ENCODE results near the gene TEX54.
A peak's percentile ranks its signal among the peaks of the same experiment; 100 is the strongest.

TEX54 gene

DNA sequence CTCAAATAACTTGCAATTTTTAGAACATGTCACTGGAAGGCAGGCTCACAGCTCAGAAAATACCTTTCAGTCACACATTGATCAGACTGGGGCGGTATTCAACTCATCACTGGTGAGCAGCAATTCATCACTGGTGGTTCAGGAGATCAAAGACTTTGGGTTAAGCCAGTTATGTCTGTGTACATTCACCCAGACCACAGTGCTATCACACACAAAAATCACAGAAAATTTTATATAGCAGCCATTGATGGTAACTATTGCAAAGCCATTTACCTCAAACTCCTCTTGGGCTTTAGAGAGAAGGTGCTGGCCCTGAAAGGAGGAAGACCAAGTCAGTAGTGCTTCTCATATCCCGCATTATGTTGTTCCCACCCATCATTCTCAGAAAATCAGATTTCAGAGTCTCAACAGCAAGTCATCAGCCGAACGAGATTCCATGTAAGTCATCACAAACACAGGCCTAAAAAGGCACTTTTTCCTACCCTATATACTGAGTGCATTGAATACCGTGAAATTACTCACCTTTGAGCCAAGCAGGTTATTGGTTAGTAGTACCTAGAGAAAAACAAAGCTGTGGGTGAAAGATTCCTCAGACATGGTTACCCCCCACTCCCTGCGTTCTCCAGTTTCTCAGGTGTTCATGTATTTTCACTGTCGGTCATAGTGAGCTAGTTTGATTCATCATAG, 20.8 kb upstream of the TEX54 start:
- ChIA-PET CTCF (interaction anchor here (0.5 to 1.0 kb wide), 3 partner anchors 61 to 172 kb away, joined by 3 to 6 read pairs (median 3); no protein-coding TSS in a partner anchor), POLR2A (interaction anchor here (1.0 to 9.9 kb wide), 14 partner anchors 9 to 436 kb away, joined by 3 to 331 read pairs (median 43); partner anchors contain the start of genes BSCL2, GNG3, HNRNPUL2 and SLC3A2)
- no peak for TF ChIP-seq FOXM1 (IDR thresholded peaks at IDR 0.05; ENCODE audit: borderline replicate concordance)
- TF ChIP-seq NFRKB (IDR thresholded peaks at IDR 0.05) = 0 out of 2 replicates have a peak, but pooled peaks have one; percentile 31
- no peak for DNase-seq (ENCODE audit: extremely low spot score)

- TF ChIP-seq HDGF (IDR thresholded peaks at IDR 0.05; ENCODE audit: borderline replicate concordance) (no peak), SP1 (IDR thresholded peaks at IDR 0.05) (no peak), FOXK2 (IDR thresholded peaks at IDR 0.05) (no peak), ELF4 (IDR thresholded peaks at IDR 0.05) (no peak), L3MBTL2 (conservative IDR thresholded peaks at IDR 0.05) (no peak), TARDBP (IDR thresholded peaks at IDR 0.05) (no peak), LEF1 (IDR thresholded peaks at IDR 0.05; ENCODE audit: borderline replicate concordance) (no peak), PKNOX1 (IDR thresholded peaks at IDR 0.05) (no peak), ARNT (IDR thresholded peaks at IDR 0.05) (no peak), ZNF384 (IDR thresholded peaks at IDR 0.05) (no peak)
- DNase-seq (ENCODE audit: extremely low spot score) = no peak
- ChIA-PET CTCF (no interaction called here), POLR2A (interaction anchor here (1.0 to 9.9 kb wide), 10 partner anchors 9 to 188 kb away, joined by 3 to 331 read pairs (median 8); partner anchors contain the start of genes C11orf98, CSKMT, SLC3A2 and TMEM179B)
Measured at GRCh38 chr11:62852523-62853188, 20.0 kb upstream of the TEX54 start.

- no peak for DNase-seq (ENCODE audit: extremely low spot score)
- ChIA-PET POLR2A (interaction anchor here (1.0 to 9.9 kb wide), 11 partner anchors 9 to 187 kb away, joined by 3 to 331 read pairs (median 6); partner anchors contain the start of genes C11orf98, CSKMT, SLC3A2 and WDR74), CTCF (no interaction called here)
- TF ChIP-seq FOXM1 (IDR thresholded peaks at IDR 0.05; ENCODE audit: borderline replicate concordance) = no peak
- peak; percentile 50; the same call in 1 of the 2 replicates for TF ChIP-seq FOXK2 (IDR thresholded peaks at IDR 0.05)
- TF ChIP-seq PKNOX1 (IDR thresholded peaks at IDR 0.05) = peak; percentile 82
- TF ChIP-seq BHLHE40 (IDR thresholded peaks at IDR 0.05; ENCODE audit: borderline replicate concordance) = no peak
Measured at GRCh38 chr11:62851807-62852522, 19.3 kb upstream of the TEX54 start.

DNA sequence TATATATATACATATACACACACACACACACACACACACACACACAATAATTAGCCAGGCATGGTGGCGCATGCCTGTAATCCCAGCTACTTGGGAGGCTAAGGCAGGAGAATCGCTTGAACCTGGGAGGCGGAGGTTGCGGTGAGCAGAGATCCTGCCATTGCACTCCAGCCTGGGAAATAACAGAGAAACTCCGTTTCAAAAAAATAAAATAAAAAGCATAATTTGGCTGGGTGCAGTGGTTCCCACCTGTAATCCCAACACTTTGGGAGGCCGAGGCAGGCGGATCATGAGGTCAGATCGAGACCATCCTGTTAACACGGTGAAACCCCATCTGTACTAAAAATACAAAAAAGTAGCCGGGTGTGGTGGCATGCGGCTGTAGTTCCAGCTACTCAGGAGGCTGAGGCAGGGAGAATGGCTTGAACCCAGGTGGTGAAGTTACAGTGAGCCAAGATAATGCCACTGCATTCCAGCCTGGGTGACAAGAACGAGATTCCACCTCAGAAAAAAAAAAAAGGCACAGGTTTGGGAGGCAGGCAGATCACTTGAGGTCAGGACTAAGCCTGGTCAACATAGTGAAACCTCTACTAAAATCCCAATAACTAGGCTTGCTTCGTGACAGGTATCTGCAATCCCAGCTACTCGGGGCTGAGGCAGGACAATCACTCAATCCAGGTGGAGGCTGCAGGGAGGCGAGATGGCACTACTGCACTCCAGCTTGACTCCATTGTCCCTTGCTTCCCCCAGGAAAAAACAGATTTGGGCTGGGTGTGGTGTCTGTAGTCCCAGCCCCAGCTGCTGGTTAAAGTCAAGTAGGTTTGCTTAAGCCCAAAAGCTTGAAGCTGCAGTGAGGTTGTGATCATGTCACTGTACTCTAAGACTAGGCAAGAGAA, 18.5 kb upstream of the TEX54 start:
- no peak for DNase-seq (ENCODE audit: extremely low spot score)
- TF ChIP-seq BHLHE40 (IDR thresholded peaks at IDR 0.05; ENCODE audit: borderline replicate concordance) (0 out of 2 replicates have a peak, but pooled peaks have one; percentile 7), FOXA1 (IDR thresholded peaks at IDR 0.05) (no peak)
- ChIA-PET CTCF (no interaction called here), POLR2A (interaction anchor here (0.8 to 9.9 kb wide), 18 partner anchors 8 to 186 kb away, joined by 3 to 331 read pairs (median 4); partner anchors contain the start of genes C11orf98, CSKMT, SLC3A2 and STX5)

- ChIA-PET CTCF (interaction anchor here (0.6 kb wide), 1 partner anchor 480 kb away, joined by 3 read pairs; no protein-coding TSS in a partner anchor), POLR2A (interaction anchor here (0.9 to 5.6 kb wide), 2 partner anchors 7 to 8 kb away, joined by 3 to 75 read pairs; partner anchors contain the start of gene WDR74)
- no peak for DNase-seq (ENCODE audit: extremely low spot score)
- TF ChIP-seq SP1 (IDR thresholded peaks at IDR 0.05) = no peak
- no peak for TF ChIP-seq TARDBP (IDR thresholded peaks at IDR 0.05)
Measured at GRCh38 chr11:62847767-62848314, 15.2 kb upstream of the TEX54 start.

- POLR2A ChIA-PET = interaction anchor here (5.6 kb wide), 1 partner anchor 9 kb away, joined by 75 read pairs; no protein-coding TSS in a partner anchor
- DNase-seq (ENCODE audit: extremely low spot score) = no peak
- TF ChIP-seq ELF4 (IDR thresholded peaks at IDR 0.05) (no peak), LEF1 (IDR thresholded peaks at IDR 0.05; ENCODE audit: borderline replicate concordance) (no peak), FOXA1 (IDR thresholded peaks at IDR 0.05) (no peak)
- CTCF ChIA-PET = no interaction called here
Measured at GRCh38 chr11:62846177-62846576, 13.5 kb upstream of the TEX54 start.

DNA sequence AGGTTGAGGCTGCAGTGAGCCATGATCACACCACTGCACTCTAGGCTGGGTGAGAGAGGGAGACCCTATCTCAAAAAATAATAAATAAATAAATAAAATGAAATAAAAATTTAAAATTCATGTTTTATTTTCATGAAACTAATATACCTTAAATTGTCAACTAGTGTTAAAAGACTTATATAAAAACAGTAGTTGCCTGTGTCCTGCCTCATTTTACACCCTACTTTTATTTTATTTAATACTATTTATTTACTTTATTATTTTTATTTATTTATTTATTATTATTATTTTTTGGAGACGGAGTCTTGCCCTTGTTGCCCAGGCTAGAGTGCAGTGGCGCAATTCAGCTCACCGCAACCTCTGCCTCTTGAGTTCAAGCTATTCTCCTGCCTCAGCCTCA, 11.5 kb upstream of the TEX54 start:
- POLR2A ChIA-PET = interaction anchor here (0.8 to 5.6 kb wide), 6 partner anchors 8 to 90 kb away, joined by 3 to 75 read pairs (median 6); partner anchors contain the start of genes STX5, TEX54 and ZBTB3
- CTCF ChIA-PET = no interaction called here
- TF ChIP-seq PKNOX1 (IDR thresholded peaks at IDR 0.05) (no peak), ARNT (IDR thresholded peaks at IDR 0.05) (no peak), SUZ12 (IDR thresholded peaks at IDR 0.05) (no peak), ZNF384 (IDR thresholded peaks at IDR 0.05) (no peak), NFRKB (IDR thresholded peaks at IDR 0.05) (no peak), FOXM1 (IDR thresholded peaks at IDR 0.05; ENCODE audit: borderline replicate concordance) (no peak), SP1 (IDR thresholded peaks at IDR 0.05) (no peak), L3MBTL2 (conservative IDR thresholded peaks at IDR 0.05) (no peak), BHLHE40 (IDR thresholded peaks at IDR 0.05; ENCODE audit: borderline replicate concordance) (no peak), HDGF (IDR thresholded peaks at IDR 0.05; ENCODE audit: borderline replicate concordance) (no peak), FOXK2 (IDR thresholded peaks at IDR 0.05) (no peak)
- no peak for DNase-seq (ENCODE audit: extremely low spot score)
